Adipose tissue (tissue), 3 donors: ENCODE results near the gene GOLIM4. TPM values are rescaled to one million over a fixed set of nuclear protein-coding genes. Genes with fewer than 3 reads are reported as not detected.
A peak's percentile ranks its signal among the peaks of the same experiment; 100 is the strongest.

Source experiments
- H3K27ac ChIP-seq: one replicate; pipeline ENCODE4 v1.5.1; 2013; ENCODE audit warnings: low read depth, low read length
- WGBS, 3 donors: extraction: QIAGEN DNeasy Blood & Tissue Kit; methylation state at CpG; one replicate each; pipeline ENCODE4 v1.1.7; 2013; 5-methylcytosine and 5-hydroxymethylcytosine counted together
- polyA plus RNA-seq, 3 donors: library from polyadenylated mRNA; stranded (reverse); fragments of 200-250 nt; gene quantifications; one replicate each; pipeline ENCODE4 v1.2.3, GENCODE V29; 2013
- donor health status: healthy with polysubstance abuse.
- donor health status: Bipolar disorder and iron deficiency.
- donor health status: healthy.

Gene GOLIM4
- polyA plus RNA-seq, 3 donors, result 6.4 to 21.9 (median 13.1) TPM

- no peak overlapping the region for H3K27ac ChIP-seq
- WGBS, 3 donors, result 71 to 86% (median 83%) methylated on average over 4 of the region's 4 CpGs
Observed at GRCh38 chr3:168102735-168103410, 7.1 kb upstream of the GOLIM4 start.

GRCh38 chr3:168100777-168101492 is 5.2 kb upstream of the GOLIM4 start:
- no peak overlapping the region for H3K27ac ChIP-seq
- 80 to 93% (median 88%) methylated on average over 3 of the region's 3 CpGs for WGBS, 3 donors

GRCh38 chr3:168097381-168097780 is 1.7 kb upstream of the GOLIM4 start:
- H3K27ac ChIP-seq, result no peak overlapping the region

- 0 to 1% (median 1%) methylated on average over 17 of the region's 17 CpGs for WGBS, 3 donors
Observed at GRCh38 chr3:168096210-168096652, 507 bp upstream of the GOLIM4 start.

GRCh38 chr3:168094877-168095610 is 680 bp downstream of the GOLIM4 start:
- 0 to 1% (median 0%) methylated on average over 61 to 70 of the region's 70 CpGs for WGBS, 3 donors
- H3K27ac ChIP-seq, result peak overlapping the region; percentile 48

More at GRCh38 chr3:168096210-168096652, 507 bp upstream of the GOLIM4 start:
- H3K27ac ChIP-seq, result no peak overlapping the region

GRCh38 chr3:168094580-168094876 is 1.2 kb downstream of the GOLIM4 start:
- WGBS, 3 donors, result 0 to 1% (median 1%) methylated on average over 9 of the region's 9 CpGs
- H3K27ac ChIP-seq, result no peak overlapping the region

GRCh38 chr3:168093790-168094189 is 1.9 kb downstream of the GOLIM4 start:
- no peak overlapping the region for H3K27ac ChIP-seq
- 62 to 76% (median 74%) methylated on average over 3 of the region's 3 CpGs for WGBS, 3 donors

- H3K27ac ChIP-seq, result no peak overlapping the region
- 80 to 88% (median 83%) methylated on average over 2 of the region's 2 CpGs for WGBS, 3 donors
Observed at GRCh38 chr3:168093229-168093628, 2.5 kb downstream of the GOLIM4 start.

- no peak overlapping the region for H3K27ac ChIP-seq
Observed at GRCh38 chr3:168091941-168092340, 3.8 kb downstream of the GOLIM4 start.

- H3K27ac ChIP-seq, result no peak overlapping the region
Observed at GRCh38 chr3:168091302-168091858, 4.3 kb downstream of the GOLIM4 start.

GRCh38 chr3:168090306-168091085 is 5.2 kb downstream of the GOLIM4 start:
- H3K27ac ChIP-seq, result no peak overlapping the region
- 77 to 89% (median 86%) methylated on average over 6 of the region's 6 CpGs for WGBS, 3 donors

More at GRCh38 chr3:168091302-168091858, 4.3 kb downstream of the GOLIM4 start:
- WGBS, 3 donors, result 19 to 77% (median 74%) methylated on average over 3 of the region's 3 CpGs

GRCh38 chr3:168089179-168089771 is 6.4 kb downstream of the GOLIM4 start:
- WGBS, 3 donors, result 91 to 94% (median 93%) methylated on average over 4 of the region's 4 CpGs
- no peak overlapping the region for H3K27ac ChIP-seq

GRCh38 chr3:168088106-168088720 is 7.5 kb downstream of the GOLIM4 start:
- 56 to 77% (median 76%) methylated on average over 3 of the region's 3 CpGs for WGBS, 3 donors

GRCh38 chr3:168087539-168087938 is 8.2 kb downstream of the GOLIM4 start:
- 85 to 92% (median 86%) methylated on average over 2 of the region's 2 CpGs for WGBS, 3 donors
- H3K27ac ChIP-seq, result no peak overlapping the region

More at GRCh38 chr3:168088106-168088720, 7.5 kb downstream of the GOLIM4 start:
- H3K27ac ChIP-seq, result no peak overlapping the region

- H3K27ac ChIP-seq, result no peak overlapping the region
- 45 to 95% (median 95%) methylated on average over 3 of the region's 3 CpGs for WGBS, 3 donors
Observed at GRCh38 chr3:168086541-168087260, 9.0 kb downstream of the GOLIM4 start.

- WGBS, 3 donors, result 82 to 92% (median 83%) methylated on average over 4 of the region's 4 CpGs
- no peak overlapping the region for H3K27ac ChIP-seq
Observed at GRCh38 chr3:168085491-168086119, 10.1 kb downstream of the GOLIM4 start.

- WGBS, 3 donors, result 68 to 87% (median 81%) methylated on average over 1 of the region's 1 CpG
- no peak overlapping the region for H3K27ac ChIP-seq
Observed at GRCh38 chr3:168083906-168084305, 11.8 kb downstream of the GOLIM4 start.
